HepG2 (cell line): ENCODE results near the gene PCDHB9. TPM values are rescaled to one million over a fixed set of nuclear protein-coding genes. Genes with fewer than 3 reads are reported as not detected.
"Not testable (repeated sequence)": the region's sequence is repeated elsewhere in the genome, so short reads cannot be mapped to it uniquely, and the experiment has no call there.

Source experiments
- ATAC-seq: fragments of 200-7000 bp; cut with Tn5 transposase; 3 replicates; pipeline ENCODE4 v1.9.1; 2020; ENCODE audit warnings: mild to moderate bottlenecking, moderate library complexity
- BruUV-seq: library from RNA; stranded (reverse); fragments of 400-500 nt; replicated peaks from 2 replicates; lab custom pipeline; 2021; lab: Mats Ljungman, UMichigan
- CTCF ChIA-PET: fragments of 300-600 bp; formaldehyde crosslinking; extraction: SDS; loops from one replicate; lab custom pipeline; 2021; ENCODE audit warnings: low total read pairs, inconsistent platforms, low intra/inter-chr PET ratio; lab: Yijun Ruan, JAX
- POLR2A ChIA-PET: fragments of 350-600 bp; sonication (Branson Sonifier 250); formaldehyde crosslinking; loops from one replicate; lab custom pipeline; 2020; ENCODE audit warnings: antibody characterized with exemption, inconsistent platforms; lab: Yijun Ruan, JAX
- DNase-seq: peaks from one replicate; pipeline ENCODE4 v3.0.0-alpha.2; 2015; ENCODE audit warnings: low spot score
- FAIRE-seq: peaks from 3 replicates; lab custom pipeline; 2011; peaks lifted over from hg19 to GRCh38; lab: Jason Lieb, UNC
- H2AFZ ChIP-seq: one replicate; pipeline ENCODE4 v1.6.1; 2011; ENCODE audit warnings: low read length, inconsistent platforms
- H3K27ac ChIP-seq: fragments of 300-600 bp; 3 replicates; pipeline ENCODE4 v1.8.0; 2011; ENCODE audit warnings: mixed run types, mild to moderate bottlenecking, mixed read lengths, low read length, inconsistent platforms; ENCODE audit not compliant: insufficient read depth; ENCODE audit errors: extremely low read length
- H3K27me3 ChIP-seq, 2 experiments: fragments of 200-600 bp in 1 of 2; 2 replicates in 1 of 2; 3 replicates in 1 of 2; pipeline versions ENCODE4 v1.6.0 to v1.8.0; 2011; ENCODE audit warnings: low read length in 2 of 2, mild to moderate bottlenecking in 2 of 2, moderate library complexity in 2 of 2, inconsistent platforms in 1 of 2; ENCODE audit not compliant: insufficient read depth in 2 of 2, control insufficient read depth in 1 of 2
- H3K36me3 ChIP-seq, 2 experiments: fragments of 200-600 bp in 1 of 2; replicated peaks in 1 of 2; 2 replicates in 1 of 2; 3 replicates in 1 of 2; pipeline versions ENCODE4 v1.5.1 to v1.8.0; 2011; ENCODE audit warnings: low read length in 2 of 2, inconsistent platforms in 1 of 2; ENCODE audit not compliant: insufficient read depth in 2 of 2, control insufficient read depth in 1 of 2
- H3K4me1 ChIP-seq: 2 replicates; pipeline ENCODE4 v1.5.1; 2012; ENCODE audit warnings: low read length, inconsistent platforms; ENCODE audit not compliant: insufficient read depth
- H3K4me2 ChIP-seq: 2 replicates; pipeline ENCODE4 v1.6.0; 2011; ENCODE audit warnings: low read depth, low read length, inconsistent platforms
- H3K4me3 ChIP-seq, 3 experiments: fragments of 200-600 bp in 1 of 3; sonication (generic), shearing (Covaris generic) in 1 of 3; replicated peaks in 1 of 3; 2 replicates each; pipeline ENCODE4 v1.5.1; 2011 to 2016; ENCODE audit warnings: low read length in 3 of 3, inconsistent platforms in 2 of 3, low read depth in 2 of 3, mild to moderate bottlenecking in 2 of 3, control low read depth in 1 of 3, mixed read lengths in 1 of 3; ENCODE audit not compliant: insufficient read depth in 1 of 3
- H3K79me2 ChIP-seq: one replicate; pipeline ENCODE4 v1.6.1; 2011; ENCODE audit warnings: low read length, inconsistent platforms; ENCODE audit not compliant: insufficient read depth
- H3K9ac ChIP-seq: 2 replicates; pipeline ENCODE4 v1.6.0; 2011; ENCODE audit warnings: mild to moderate bottlenecking, low read depth, low read length, inconsistent platforms; ENCODE audit not compliant: insufficient read depth
- H3K9me3 ChIP-seq: 2 replicates; pipeline ENCODE4 v1.5.1; 2012; ENCODE audit warnings: mild to moderate bottlenecking, low read length
- H4K20me1 ChIP-seq: 2 replicates; pipeline ENCODE4 v1.6.0; 2011; ENCODE audit warnings: inconsistent platforms, mild to moderate bottlenecking, low read length, moderate library complexity; ENCODE audit not compliant: insufficient read depth
- ATF7 ChIP-seq, 2 experiments: fragments of 450-650 bp in 1 of 2; sonication (generic) in 1 of 2; formaldehyde crosslinking in 1 of 2; IDR thresholded peaks; 2 replicates each; pipeline versions ENCODE4 v1.4.0 to v1.6.1; 2016 to 2020; ENCODE audit warnings: antibody characterized with exemption in 1 of 2, mild to moderate bottlenecking in 1 of 2, missing genetic modification reagents in 1 of 2
- CREB1 ChIP-seq, 2 experiments: fragments of 450-650 bp in 1 of 2; IDR thresholded peaks; 2 replicates each; pipeline ENCODE4 v1.6.1; 2016 to 2017; ENCODE audit warnings: control low read depth in 1 of 2, mild to moderate bottlenecking in 1 of 2, missing compliant biosample characterization in 1 of 2, missing genetic modification characterization in 1 of 2
- HNF1B ChIP-seq: sonication (generic); formaldehyde crosslinking; IDR thresholded peaks from 2 replicates; pipeline ENCODE4 v1.5.1; 2020; ENCODE audit warnings: mild to moderate bottlenecking, moderate library complexity, missing genetic modification reagents
- WGBS: methylation state at CpG from one replicate; pipeline ENCODE4 v1.1.6; 2017; ENCODE audit warnings: low lambda C conversion rate; 5-methylcytosine and 5-hydroxymethylcytosine counted together
- in situ Hi-C: cut with HindIII; loops from 2 replicates; pipeline ENCODE4 v1.10.0; 2017; ENCODE audit warnings: low pct_unique_long_range_greater_than_20kb; ENCODE audit not compliant: extremely low pct_ligation_motif_present
- intact Hi-C: fragments of 100-400 bp; cut with micrococcal nuclease; formaldehyde crosslinking; loops from one replicate; pipeline ENCODE4 v1.10.0; 2022; ENCODE audit not compliant: unreplicated experiment
- polyA plus RNA-seq, 8 experiments: library from polyadenylated mRNA; depleted of rRNA in 3 of 8; stranded (reverse) in 7 of 8; unstranded in 1 of 8; fragments of >200 nt; fragmentation: Illumina TruSeq in 4 of 8; extraction: Trizol in 4 of 8; gene quantifications; 2 replicates each; pipeline versions ENCODE4 v1.2.1 to v1.2.3, GENCODE V29; 2011 to 2016; ENCODE audit warnings: low read depth in 4 of 8, missing spikeins in 1 of 8, mixed read lengths in 1 of 8; ENCODE audit not compliant: insufficient read depth in 1 of 8
- total RNA-seq, 5 experiments: library from RNA; depleted of rRNA; stranded (reverse); fragments of >200 nt; fragmentation: Illumina TruSeq; extraction: Trizol; gene quantifications; 2 replicates each; pipeline ENCODE4 v1.2.3, GENCODE V29; 2016; ENCODE audit warnings: low read depth in 1 of 5

PCDHB9 gene
- total and polyA plus RNA-seq, 2 of the 13 experiments (the other 11 are each of a cell fraction or from before 2014, with no cell fraction given) = 0.17 to 0.18 TPM

GRCh38 chr5:141150993-141151325 is 36.0 kb upstream of the PCDHB9 start:
- in situ Hi-C loops (no loop called here), intact Hi-C loops (loop anchor here (2.0 kb wide), 1 partner anchor 66 kb away; no protein-coding TSS in a partner anchor)
- H3K4me2 ChIP-seq = peak overlapping the region; percentile 67
- no TSS peak for BruUV-seq
- H3K27ac ChIP-seq = no peak overlapping the region
- H3K4me3 ChIP-seq = peak overlapping the region in 1 of 3 experiments; percentile 47; a peak in 1 of 6 replicates
- peaks cover 0 to 10% of the 10 kb centered on the region in 2 experiments; a peak in 1 of 5 replicates for H3K27me3 ChIP-seq
- FAIRE-seq (no peak), DNase-seq (no peak), ATAC-seq (no peak)
- peaks cover 7% of the 10 kb centered on the region; the same call in 1 of the 2 replicates for H3K4me1 ChIP-seq
- H3K36me3 ChIP-seq = no peaks in the 10 kb centered on the region
- no peaks in the 10 kb centered on the region for H4K20me1 ChIP-seq
- CTCF ChIA-PET = no interaction called here
- H3K79me2 ChIP-seq = no peaks in the 10 kb centered on the region
- 47% methylated on average over 13 of the region's 13 CpGs for WGBS
- TF ChIP-seq CREB1 (IDR thresholded peaks at IDR 0.05) (peak; percentile 88), CREB1 (CRISPR knock-in tag; IDR thresholded peaks at IDR 0.05) (no peak), ATF7 (IDR thresholded peaks at IDR 0.05) (peak; percentile 89), ATF7 (CRISPR knock-in tag; IDR thresholded peaks at IDR 0.05) (no peak), HNF1B (CRISPR knock-in tag) (no peak)
- TF ChIP-seq, all 625 proteins: peak for 2
- H3K9me3 ChIP-seq = no peaks in the 10 kb centered on the region
- POLR2A ChIA-PET = no interaction called here
- H3K9ac ChIP-seq = no peak overlapping the region
- H2AFZ ChIP-seq = peak overlapping the region; percentile 28

- H3K27ac ChIP-seq, H3K79me2 ChIP-seq, H3K4me1 ChIP-seq, ATAC-seq, in situ Hi-C loops, H3K9me3 ChIP-seq, H3K9ac ChIP-seq, DNase-seq, BruUV-seq, CTCF ChIA-PET, H4K20me1 ChIP-seq, POLR2A ChIA-PET, H3K4me3 ChIP-seq, H3K36me3 ChIP-seq, FAIRE-seq, H2AFZ ChIP-seq, H3K4me2 ChIP-seq: not testable (repeated sequence)
- intact Hi-C loops = loop anchor here (2.0 kb wide), 1 partner anchor 67 kb away; no protein-coding TSS in a partner anchor
- WGBS = 93% methylated on average over 6 of the region's 41 CpGs
- peaks cover 2 to 15% of the 10 kb centered on the region in 2 experiments; a peak in 2 of 5 replicates for H3K27me3 ChIP-seq
Measured at GRCh38 chr5:141151632-141152031, 35.3 kb upstream of the PCDHB9 start.

GRCh38 chr5:141152096-141152495 is 34.9 kb upstream of the PCDHB9 start:
- intact Hi-C loops, H3K79me2 ChIP-seq, H3K9me3 ChIP-seq, BruUV-seq, CTCF ChIA-PET, H4K20me1 ChIP-seq, in situ Hi-C loops, ATAC-seq, FAIRE-seq, H3K27ac ChIP-seq, H3K4me1 ChIP-seq, H3K36me3 ChIP-seq, H3K4me2 ChIP-seq, DNase-seq, H3K4me3 ChIP-seq, H2AFZ ChIP-seq, POLR2A ChIA-PET, H3K9ac ChIP-seq: not testable (repeated sequence)
- H3K27me3 ChIP-seq = peaks cover 2 to 15% of the 10 kb centered on the region in 2 experiments; a peak in 2 of 5 replicates
- WGBS = 75% methylated on average over 19 of the region's 36 CpGs
